Measurements from ENCODE around the gene AFDN.
A peak's percentile ranks its signal among the peaks of the same experiment; 100 is the strongest.

The AFDN gene

DNA sequence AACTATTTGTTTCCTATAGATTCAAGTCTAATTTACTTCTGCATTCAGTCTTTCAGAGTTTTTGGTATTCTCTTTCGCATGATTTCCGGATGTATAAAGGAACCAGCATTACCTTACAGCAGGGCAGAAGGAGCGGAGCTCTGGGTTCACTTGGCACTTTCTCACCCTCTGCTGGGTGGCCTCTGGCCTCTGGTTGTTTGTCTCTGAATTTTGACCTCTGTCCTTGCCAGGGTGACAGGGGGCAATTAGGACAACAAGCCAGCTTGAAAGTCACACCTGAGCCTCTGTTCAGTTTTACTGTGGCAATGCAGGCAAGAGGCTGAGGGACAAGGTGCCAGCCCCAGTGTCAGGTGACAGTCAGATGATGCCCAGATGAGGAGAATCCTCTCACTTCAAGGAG lies 101.4 kb downstream of the AFDN start:
- DNase-seq = no peak

DNA sequence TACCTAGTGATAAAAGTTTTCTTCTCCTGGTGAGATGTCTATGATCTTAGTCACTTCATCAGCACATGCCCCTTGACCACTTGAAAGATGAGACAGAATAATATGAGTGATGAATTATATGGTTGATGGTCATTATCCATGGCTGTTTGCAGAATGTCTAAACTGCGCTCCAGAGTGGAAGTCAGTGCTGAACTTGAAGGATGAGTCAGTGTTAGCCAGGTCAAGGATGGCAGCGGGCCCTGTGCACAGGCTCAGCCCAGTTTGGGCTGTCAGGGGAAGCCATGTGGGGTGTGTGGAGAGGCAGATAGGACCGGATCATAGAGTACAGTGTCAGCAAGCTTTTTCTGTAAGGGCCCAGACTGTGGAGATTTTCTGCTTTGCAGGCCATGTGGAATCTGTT lies 103.6 kb downstream of the AFDN start:
- peak; percentile 96 for DNase-seq

DNA sequence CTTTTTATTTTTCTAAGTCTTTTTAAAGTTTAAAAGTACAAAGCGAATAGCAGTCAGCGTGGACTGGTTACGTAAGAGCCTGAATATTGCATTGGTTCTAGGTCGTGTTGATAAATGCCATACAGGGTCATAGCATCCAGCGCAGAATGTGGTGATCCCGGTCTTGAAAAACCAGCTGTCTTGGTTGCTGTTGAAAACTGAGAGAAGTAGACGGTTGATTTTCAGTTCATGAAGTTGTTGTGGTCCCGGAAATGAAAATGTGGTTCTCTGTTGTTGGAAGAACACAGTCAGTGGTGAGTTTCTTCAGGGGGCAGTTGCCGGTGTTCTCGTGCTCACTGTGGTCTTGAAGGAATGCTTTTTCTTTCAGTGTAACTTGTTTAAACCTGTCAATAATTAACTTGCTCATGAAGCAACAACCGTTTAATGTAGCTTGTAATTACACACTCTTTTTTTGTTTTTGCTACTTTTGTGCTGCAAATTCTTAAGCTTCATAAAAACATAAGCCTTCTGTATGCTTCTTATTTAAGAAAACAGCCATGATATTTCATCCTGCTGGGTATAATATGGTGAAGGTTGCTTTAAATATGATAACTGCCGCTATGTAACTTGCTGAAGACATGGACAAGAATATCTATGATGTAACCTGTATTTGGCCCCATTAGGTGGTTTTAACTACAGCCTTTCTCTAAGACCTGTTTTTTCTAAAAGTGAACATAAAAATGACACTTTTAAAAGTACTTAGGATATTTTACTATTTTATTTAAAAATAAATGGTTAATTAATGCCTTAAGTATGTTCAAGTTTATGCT lies 106.0 kb downstream of the AFDN start:
- DNase-seq = peak; percentile 95

DNA sequence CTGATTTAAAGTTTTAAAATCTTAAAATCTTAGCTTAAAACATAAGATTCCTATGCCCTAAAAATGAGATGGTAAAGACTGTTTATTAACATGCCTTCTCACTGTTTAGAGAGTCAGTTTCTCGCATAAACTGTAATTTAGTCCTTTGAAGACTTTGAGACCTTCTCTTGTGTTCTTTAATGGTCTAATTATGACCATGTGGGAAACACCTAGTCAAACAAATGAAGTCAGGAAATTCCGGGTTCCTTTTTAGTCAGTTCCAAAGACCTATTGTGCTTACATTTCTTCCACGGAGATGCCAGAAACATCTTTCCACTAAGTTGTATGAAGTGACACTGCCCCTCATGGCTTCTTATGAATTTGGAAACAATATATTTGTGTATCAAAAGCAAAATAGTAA lies 106.6 kb downstream of the AFDN start:
- peak; percentile 50 for DNase-seq

- DNase-seq = no peak
Measured at GRCh38 chr6:167933847-167934246, 107.1 kb downstream of the AFDN start.

DNA sequence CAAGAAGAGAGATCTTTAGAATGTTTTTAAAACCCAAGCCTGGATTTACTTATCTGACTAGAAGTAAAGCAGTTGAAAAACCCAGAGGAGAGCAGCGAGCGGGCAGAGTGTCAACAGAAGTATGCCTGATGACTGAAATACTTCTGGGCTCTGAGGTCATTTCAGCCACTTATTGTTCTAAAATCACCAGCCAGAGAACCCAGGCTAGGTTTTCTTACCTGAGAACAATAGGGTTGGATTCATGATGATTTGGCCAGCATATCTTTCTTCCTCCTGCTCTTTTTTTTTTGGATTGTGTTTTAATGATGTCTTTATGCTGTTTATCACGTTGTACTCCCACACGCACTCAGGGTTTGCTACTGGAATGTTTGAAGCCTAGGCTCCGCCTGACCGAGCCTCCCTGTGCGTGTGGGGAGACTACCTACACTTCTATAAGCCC lies 107.7 kb downstream of the AFDN start:
- DNase-seq = peak; percentile 87

DNA sequence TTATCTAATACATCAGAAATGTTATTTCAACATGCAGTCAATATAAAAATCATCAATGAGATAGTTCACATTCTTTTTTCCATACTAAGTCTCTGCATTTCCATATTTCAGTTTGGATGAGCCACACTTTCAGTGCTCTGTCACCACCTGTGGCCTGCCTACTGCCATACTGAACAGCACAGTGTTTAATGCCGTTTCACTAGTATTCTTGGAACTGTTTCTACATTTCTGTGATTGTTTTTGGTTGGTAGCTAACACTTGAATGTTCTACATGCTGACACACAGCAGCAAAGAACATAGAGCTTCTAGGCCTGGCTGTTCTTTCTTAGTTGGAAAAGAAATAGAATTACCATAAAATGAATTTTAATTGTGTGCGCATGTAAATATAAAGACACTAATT lies 109.3 kb downstream of the AFDN start:
- DNase-seq = no peak

DNA sequence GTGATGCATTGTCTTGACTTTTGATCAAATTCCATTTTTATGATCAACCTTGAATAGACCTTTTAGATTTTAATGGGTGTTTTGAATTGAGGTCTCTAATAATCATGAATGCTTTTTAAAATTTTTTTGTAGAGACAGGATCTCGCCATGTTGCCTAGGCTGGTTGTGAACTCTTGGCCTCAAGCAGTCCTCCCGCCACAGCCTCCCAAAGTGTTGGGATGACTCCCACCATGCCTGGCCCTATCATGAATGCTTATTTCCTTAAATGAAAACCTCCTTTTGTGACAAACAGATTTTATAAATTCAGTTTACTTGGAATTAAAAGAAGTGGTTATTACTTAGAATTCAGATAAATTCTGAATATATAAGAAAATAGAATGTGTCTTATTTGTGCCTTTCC lies 110.6 kb downstream of the AFDN start:
- no peak for DNase-seq

DNA sequence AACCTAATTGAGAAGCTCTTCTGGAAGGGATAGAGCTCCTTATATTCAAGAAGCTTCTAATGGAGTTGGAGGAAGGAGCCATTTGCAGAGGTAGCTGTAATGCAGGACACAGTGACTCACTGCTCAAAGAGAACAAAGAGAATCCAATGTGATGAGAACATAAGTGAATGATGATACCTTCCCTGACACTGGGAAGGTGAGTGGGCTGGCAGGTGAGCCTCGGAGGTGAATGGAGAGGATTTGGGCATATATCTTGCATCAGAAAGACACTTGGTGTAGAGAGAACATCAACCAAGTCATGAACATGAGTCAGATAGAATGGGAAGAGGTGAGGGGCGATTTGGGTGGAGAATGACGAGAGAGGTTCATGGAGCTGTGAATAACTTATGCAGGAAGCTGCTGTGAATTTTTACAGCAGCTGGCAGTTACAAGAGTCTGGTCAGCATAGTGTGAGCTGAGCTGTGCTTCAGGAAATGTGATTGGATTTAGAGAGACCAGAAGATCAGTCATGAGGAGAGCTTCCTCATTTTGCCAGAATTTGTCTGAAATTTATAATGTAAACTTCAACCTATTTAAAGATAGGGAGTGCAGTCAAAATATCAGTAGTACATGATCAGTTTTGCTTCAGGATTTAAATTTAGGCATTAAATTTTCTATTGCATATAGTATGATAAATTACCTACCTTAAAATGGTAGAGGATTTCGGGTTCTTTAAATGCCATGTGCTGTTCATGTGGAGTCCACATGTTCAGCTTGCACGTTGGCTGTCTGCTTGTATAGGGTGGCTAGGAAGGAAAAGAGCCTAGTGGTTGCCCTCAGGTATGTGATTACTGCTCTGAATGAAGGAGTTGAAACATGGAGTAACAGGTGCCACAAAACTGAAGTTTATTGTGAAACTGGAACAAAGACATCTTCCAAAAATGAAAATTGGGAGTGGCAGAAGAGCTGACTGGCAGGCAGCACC lies 111.5 kb downstream of the AFDN start:
- peak; percentile 46 for DNase-seq

- DNase-seq = no peak
Measured at GRCh38 chr6:167941822-167942221, 115.1 kb downstream of the AFDN start.

DNA sequence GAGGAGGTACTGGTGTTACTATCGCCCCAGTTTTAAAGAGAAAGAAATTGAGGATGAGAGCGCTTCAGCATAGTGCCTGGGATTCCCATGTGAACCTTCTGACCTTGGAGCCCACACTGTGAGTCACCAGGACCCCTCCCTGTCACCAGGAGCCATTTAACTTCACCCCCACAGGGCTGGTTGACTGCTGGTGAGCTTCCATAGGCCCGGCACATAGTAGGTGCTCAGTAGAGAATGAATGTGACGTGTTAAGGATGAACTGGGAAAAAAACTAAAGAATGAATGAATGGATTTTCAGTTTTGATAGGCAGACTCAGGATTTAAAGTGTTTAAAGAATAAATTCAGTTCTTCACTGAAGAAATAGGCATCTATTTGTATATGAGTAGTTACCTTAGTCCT lies 117.4 kb downstream of the AFDN start:
- DNase-seq = no peak

GRCh38 chr6:167946007-167946406 lies 119.3 kb downstream of the AFDN start:
- peak; percentile 32 for DNase-seq

GRCh38 chr6:167946604-167947003 lies 119.9 kb downstream of the AFDN start:
- DNase-seq = no peak

DNA sequence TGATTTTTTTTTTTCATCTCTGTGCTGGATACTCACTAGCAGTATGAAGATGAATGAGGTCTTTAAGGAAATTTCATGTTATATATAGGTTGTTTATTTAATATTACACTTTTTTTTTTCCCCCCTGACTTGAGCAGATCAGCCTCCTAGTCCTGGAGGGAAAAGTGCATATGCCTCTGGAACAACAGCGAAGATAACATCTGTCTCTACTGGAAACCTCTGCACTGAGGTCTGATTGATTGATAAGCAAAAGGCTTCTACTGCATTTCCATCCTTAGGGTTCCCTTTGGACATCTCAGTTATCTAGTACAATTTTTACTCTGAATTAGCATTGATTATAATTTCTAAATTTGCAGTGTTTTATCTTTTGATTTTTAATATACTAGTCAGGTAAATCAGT lies 121.0 kb downstream of the AFDN start:
- no peak for DNase-seq

- no peak for DNase-seq
Measured at GRCh38 chr6:167948716-167949115, 122.0 kb downstream of the AFDN start.

- DNase-seq = no peak
Measured at GRCh38 chr6:167949121-167949684, 122.5 kb downstream of the AFDN start.

- DNase-seq = no peak
Measured at GRCh38 chr6:167951781-167952511, 125.2 kb downstream of the AFDN start.

- DNase-seq = no peak
Measured at GRCh38 chr6:167952512-167952859, 125.8 kb downstream of the AFDN start.

- DNase-seq = no peak
Measured at GRCh38 chr6:167953551-167953950, 126.8 kb downstream of the AFDN start.

- no peak for DNase-seq
Measured at GRCh38 chr6:167954151-167954550, 127.4 kb downstream of the AFDN start.

GRCh38 chr6:167956491-167956890 lies 129.8 kb downstream of the AFDN start:
- DNase-seq = peak; percentile 54

- DNase-seq = no peak
Measured at GRCh38 chr6:167956983-167957492, 130.3 kb downstream of the AFDN start.

DNA sequence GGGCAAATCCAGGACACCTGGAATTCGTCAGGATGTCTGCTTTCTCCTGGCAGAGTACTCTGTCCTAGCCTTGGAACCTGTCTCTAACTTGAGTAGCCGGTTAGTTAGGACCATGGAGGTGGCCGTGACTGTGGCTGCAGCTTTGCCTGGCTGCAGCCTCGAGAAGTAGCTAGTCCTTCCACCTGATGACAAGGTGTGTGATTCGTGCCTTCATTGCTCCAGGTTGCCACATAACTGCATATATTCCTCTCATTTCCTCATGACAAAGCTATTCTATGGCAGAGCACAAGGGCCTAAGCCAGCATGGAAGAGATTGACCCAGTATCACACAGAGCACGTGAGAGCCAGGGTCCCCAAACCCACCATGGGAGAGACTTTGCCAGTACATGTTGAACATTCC lies 130.9 kb downstream of the AFDN start:
- no peak for DNase-seq

Data from kidney glomerular epithelial cell (primary cell).